ENCODE measurements around the gene SNX6.
A peak's percentile ranks its signal among the peaks of the same experiment; 100 is the strongest.

The SNX6 gene

GRCh38 chr14:34623506-34623905, 6.4 kb downstream of the SNX6 start:
- Histone ChIP-seq H3K27ac (no peak overlapping the region), H3K36me3 (peaks cover 61 to 91% (median 81%) of the 10 kb centered on the region in 11 experiments), H3K4me3 (no peak overlapping the region), H3K4me1 (peaks cover 1 to 100% (median 36%) of the 10 kb centered on the region in 10 experiments; a peak in 18 of 20 replicates), H4K20me1 (peaks cover 31 to 99% (median 81%) of the 10 kb centered on the region in 11 experiments; a peak in 21 of 22 replicates), H3K9ac (peak overlapping the region in 2 of 11 experiments; percentile 34 to 38; a peak in 1 of 22 replicates), H3K9me3 (replicated peaks in 1 of 11) (no peaks in the 10 kb centered on the region), H3K27me3 (no peaks in the 10 kb centered on the region), H3K4me2 (peak overlapping the region in 3 of 11 experiments; percentile 8 to 95 (median 76); a peak in 4 of 22 replicates)
- TF ChIP-seq Cebpa-rat (IDR thresholded peaks at IDR 0.05): no peak

GRCh38 chr14:34620839-34621238, 9.1 kb downstream of the SNX6 start:
- H3K4me3 ChIP-seq: peak overlapping the region in 1 of 10 experiments; percentile 43; a peak in 1 of 20 replicates
- H3K27ac ChIP-seq: peak overlapping the region in 5 of 11 experiments; percentile 1 to 54 (median 16); a peak in 5 of 22 replicates
- no peaks in the 10 kb centered on the region for H3K27me3 ChIP-seq
- H3K36me3 ChIP-seq: peaks cover 76 to 100% (median 96%) of the 10 kb centered on the region in 11 experiments
- H3K4me1 ChIP-seq: peaks cover 0 to 88% (median 33%) of the 10 kb centered on the region in 10 experiments; a peak in 16 of 20 replicates
- H3K9ac ChIP-seq: peak overlapping the region in 5 of 11 experiments; percentile 0 to 55 (median 40); a peak in 3 of 22 replicates
- peaks cover 19 to 100% (median 77%) of the 10 kb centered on the region in 11 experiments; a peak in 20 of 22 replicates for H4K20me1 ChIP-seq
- H3K4me2 ChIP-seq: peak overlapping the region in 8 of 11 experiments; percentile 13 to 95 (median 70); a peak in 14 of 22 replicates
- no peaks in the 10 kb centered on the region for H3K9me3 ChIP-seq (replicated peaks in 1 of 11)
- peak in 4 of 11 experiments; percentile 13 to 60 (median 28); a peak in 6 of 22 replicates for TF ChIP-seq Cebpa-rat (IDR thresholded peaks at IDR 0.05)

DNA sequence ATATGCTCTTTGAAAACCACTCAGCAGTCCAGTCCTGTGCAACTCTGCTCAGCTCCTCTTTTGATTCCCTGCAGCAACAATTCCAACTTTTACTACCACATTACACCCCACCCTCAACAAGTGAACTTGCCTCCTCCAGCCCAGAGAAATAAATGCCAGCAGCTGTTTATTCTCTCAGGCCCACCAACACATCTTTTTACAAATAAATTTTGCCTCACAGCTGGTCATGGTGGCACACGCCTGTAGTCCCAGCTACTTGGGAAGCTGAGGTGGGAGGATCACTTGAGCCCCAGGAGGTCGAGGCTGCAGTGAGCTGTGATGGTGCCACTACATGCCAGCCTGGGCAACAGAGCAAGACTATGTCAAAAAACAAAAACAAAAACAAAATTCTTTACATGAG, 9.8 kb downstream of the SNX6 start:
- H3K27me3 ChIP-seq: no peaks in the 10 kb centered on the region
- H3K4me1 ChIP-seq: peaks cover 6 to 86% (median 39%) of the 10 kb centered on the region in 10 experiments
- peak overlapping the region in 5 of 11 experiments; percentile 18 to 95 (median 76); a peak in 11 of 22 replicates for H3K4me2 ChIP-seq
- no peak overlapping the region for H3K4me3 ChIP-seq
- peaks cover 12 to 100% (median 73%) of the 10 kb centered on the region in 11 experiments; a peak in 19 of 22 replicates for H4K20me1 ChIP-seq
- no peak for TF ChIP-seq Cebpa-rat (IDR thresholded peaks at IDR 0.05)
- H3K36me3 ChIP-seq: peaks cover 74 to 100% (median 95%) of the 10 kb centered on the region in 11 experiments
- peak overlapping the region in 3 of 11 experiments; percentile 1 to 54 (median 2); a peak in 5 of 22 replicates for H3K27ac ChIP-seq
- H3K9me3 ChIP-seq (replicated peaks in 1 of 11): no peaks in the 10 kb centered on the region
- peak overlapping the region in 1 of 11 experiments; percentile 40; a peak in 1 of 22 replicates for H3K9ac ChIP-seq

GRCh38 chr14:34619471-34619870, 10.5 kb downstream of the SNX6 start:
- no peak overlapping the region for H3K4me3 ChIP-seq
- H3K27ac ChIP-seq: peak overlapping the region in 1 of 11 experiments; percentile 2; a peak in 1 of 22 replicates
- TF ChIP-seq Cebpa-rat (IDR thresholded peaks at IDR 0.05): no peak
- H3K36me3 ChIP-seq: peaks cover 72 to 99% (median 93%) of the 10 kb centered on the region in 11 experiments
- H4K20me1 ChIP-seq: peaks cover 10 to 100% (median 72%) of the 10 kb centered on the region in 11 experiments; a peak in 19 of 22 replicates
- H3K9ac ChIP-seq: peak overlapping the region in 1 of 11 experiments; percentile 40; a peak in 1 of 22 replicates
- peaks cover 12 to 80% (median 42%) of the 10 kb centered on the region in 10 experiments for H3K4me1 ChIP-seq
- no peaks in the 10 kb centered on the region for H3K9me3 ChIP-seq (replicated peaks in 1 of 11)
- H3K4me2 ChIP-seq: peak overlapping the region in 5 of 11 experiments; percentile 18 to 95 (median 76); a peak in 11 of 22 replicates
- no peaks in the 10 kb centered on the region for H3K27me3 ChIP-seq

DNA sequence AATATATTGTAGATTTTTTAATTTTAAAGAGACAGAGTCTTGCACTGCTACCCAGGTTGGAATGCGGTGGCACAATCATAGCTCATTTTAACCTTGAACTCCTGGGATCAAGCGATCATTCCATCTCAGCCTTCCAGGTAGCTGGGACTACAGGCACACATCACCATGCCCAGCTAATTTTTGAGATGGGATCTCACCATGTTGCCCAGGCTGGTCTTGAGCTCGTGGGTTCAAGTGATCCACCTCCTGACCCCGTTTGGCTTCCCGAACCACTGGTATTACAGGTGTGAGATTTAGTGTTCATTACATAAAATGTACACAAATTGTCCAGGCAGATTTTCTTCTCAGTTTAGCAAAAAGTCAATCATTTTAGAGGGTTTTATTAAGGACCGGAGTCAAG, 13.6 kb downstream of the SNX6 start:
- H3K9me3 ChIP-seq (replicated peaks in 1 of 11): no peaks in the 10 kb centered on the region
- peaks cover 78 to 99% (median 92%) of the 10 kb centered on the region in 11 experiments for H3K36me3 ChIP-seq
- H3K9ac ChIP-seq: peak overlapping the region in 2 of 11 experiments; percentile 16 to 62; a peak in 1 of 22 replicates
- no peak overlapping the region for H3K4me2 ChIP-seq
- H3K4me3 ChIP-seq: no peak overlapping the region
- H4K20me1 ChIP-seq: peaks cover 10 to 100% (median 59%) of the 10 kb centered on the region in 11 experiments; a peak in 20 of 22 replicates
- no peak for TF ChIP-seq Cebpa-rat (IDR thresholded peaks at IDR 0.05)
- peaks cover 14 to 61% (median 34%) of the 10 kb centered on the region in 10 experiments for H3K4me1 ChIP-seq
- H3K27me3 ChIP-seq: no peaks in the 10 kb centered on the region
- H3K27ac ChIP-seq: no peak overlapping the region

- Histone ChIP-seq H3K9me3 (replicated peaks in 1 of 11) (no peaks in the 10 kb centered on the region), H3K27me3 (no peaks in the 10 kb centered on the region), H4K20me1 (peaks cover 10 to 100% (median 52%) of the 10 kb centered on the region in 11 experiments; a peak in 19 of 22 replicates), H3K27ac (no peak overlapping the region; a peak in 1 of 22 replicates), H3K4me3 (no peak overlapping the region), H3K9ac (peak overlapping the region in 1 of 11 experiments; percentile 62; a peak in 2 of 22 replicates), H3K4me1 (peaks cover 14 to 53% (median 27%) of the 10 kb centered on the region in 10 experiments; a peak in 19 of 20 replicates), H3K36me3 (peaks cover 81 to 99% (median 87%) of the 10 kb centered on the region in 11 experiments), H3K4me2 (peak overlapping the region in 8 of 11 experiments; percentile 6 to 44 (median 24); a peak in 9 of 22 replicates)
- no peak for TF ChIP-seq Cebpa-rat (IDR thresholded peaks at IDR 0.05)
Measured at GRCh38 chr14:34615507-34615906, 14.4 kb downstream of the SNX6 start.

- peaks cover 3 to 100% (median 43%) of the 10 kb centered on the region in 11 experiments; a peak in 18 of 22 replicates for H4K20me1 ChIP-seq
- H3K4me3 ChIP-seq: no peak overlapping the region
- no peaks in the 10 kb centered on the region for H3K9me3 ChIP-seq (replicated peaks in 1 of 11)
- peak overlapping the region in 1 of 11 experiments; percentile 30; a peak in 3 of 22 replicates for H3K27ac ChIP-seq
- no peaks in the 10 kb centered on the region for H3K27me3 ChIP-seq
- no peak for TF ChIP-seq Cebpa-rat (IDR thresholded peaks at IDR 0.05)
- H3K4me1 ChIP-seq: peaks cover 9 to 44% (median 21%) of the 10 kb centered on the region in 10 experiments; a peak in 19 of 20 replicates
- H3K36me3 ChIP-seq: peaks cover 79 to 98% (median 85%) of the 10 kb centered on the region in 11 experiments
- peak overlapping the region in 3 of 11 experiments; percentile 5 to 31 (median 25); a peak in 3 of 22 replicates for H3K4me2 ChIP-seq
- 0 out of 22 replicates have a peak overlapping the region, but pooled peaks of 1 of the 11 experiments have one; percentile 34 for H3K9ac ChIP-seq
Measured at GRCh38 chr14:34614638-34615037, 15.3 kb downstream of the SNX6 start.

DNA sequence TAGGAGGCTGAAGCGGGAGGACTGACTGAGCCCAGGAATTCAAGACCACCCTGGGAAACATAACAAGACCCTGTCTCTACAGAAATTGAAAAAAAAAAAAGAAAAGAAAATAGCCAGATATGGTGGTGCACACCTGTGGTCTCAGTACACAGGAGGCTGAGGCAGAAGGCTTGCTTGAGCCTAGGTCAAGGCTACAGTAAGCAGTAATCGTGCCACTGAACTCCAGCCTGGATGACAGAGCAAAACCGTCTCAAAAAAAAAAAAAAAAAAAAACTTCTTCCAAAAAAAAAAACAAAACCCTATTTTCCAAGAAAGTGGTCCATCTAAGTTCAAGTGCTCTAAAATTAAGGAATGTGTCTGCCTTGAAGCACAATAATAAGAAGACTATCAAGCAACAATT, 19.8 kb downstream of the SNX6 start:
- Histone ChIP-seq H3K27me3 (no peaks in the 10 kb centered on the region), H3K9ac (no peak overlapping the region), H3K4me1 (peaks cover 2 to 41% (median 9%) of the 10 kb centered on the region in 10 experiments; a peak in 19 of 20 replicates), H3K4me3 (no peak overlapping the region), H3K36me3 (peaks cover 82 to 98% (median 87%) of the 10 kb centered on the region in 11 experiments), H4K20me1 (peaks cover 0 to 96% (median 12%) of the 10 kb centered on the region in 11 experiments; a peak in 13 of 22 replicates), H3K27ac (no peak overlapping the region), H3K9me3 (replicated peaks in 1 of 11) (no peaks in the 10 kb centered on the region), H3K4me2 (no peak overlapping the region)
- TF ChIP-seq Cebpa-rat (IDR thresholded peaks at IDR 0.05): no peak
